Suppressor macrophage (primary cell): ENCODE data around the gene MYCL.
"Not testable (repeated sequence)": the region's sequence is repeated elsewhere in the genome, so short reads cannot be mapped to it uniquely, and the experiment has no call there.

ENCODE experiments used
- DNase-seq, 4 experiments: peaks; one replicate each; pipeline ENCODE4 v3.0.0-alpha.2; 2020 to 2022

Gene MYCL

DNA sequence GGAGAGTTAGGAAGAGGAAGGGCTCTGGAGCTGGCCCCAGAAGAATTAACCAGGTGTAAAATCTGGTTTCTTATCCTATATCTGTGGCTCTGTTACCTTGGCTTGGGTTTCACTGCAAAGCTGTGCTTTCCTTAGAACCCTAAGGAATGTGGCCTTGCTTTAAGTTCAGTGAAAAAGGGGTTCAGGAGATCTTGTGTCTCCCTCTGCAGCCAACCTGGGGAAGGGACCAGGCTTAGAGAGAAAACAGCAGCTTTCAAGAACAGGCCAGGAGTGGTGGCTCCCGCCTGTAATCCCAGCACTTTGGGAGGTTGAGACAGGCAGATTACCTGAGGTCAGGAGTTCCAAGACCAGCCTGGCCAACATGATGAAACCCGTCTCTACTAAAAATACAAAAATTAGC lies 16.1 kb upstream of the MYCL start:
- peak in 3 of 4 experiments; percentile 34 to 53 (median 51) for DNase-seq

DNA sequence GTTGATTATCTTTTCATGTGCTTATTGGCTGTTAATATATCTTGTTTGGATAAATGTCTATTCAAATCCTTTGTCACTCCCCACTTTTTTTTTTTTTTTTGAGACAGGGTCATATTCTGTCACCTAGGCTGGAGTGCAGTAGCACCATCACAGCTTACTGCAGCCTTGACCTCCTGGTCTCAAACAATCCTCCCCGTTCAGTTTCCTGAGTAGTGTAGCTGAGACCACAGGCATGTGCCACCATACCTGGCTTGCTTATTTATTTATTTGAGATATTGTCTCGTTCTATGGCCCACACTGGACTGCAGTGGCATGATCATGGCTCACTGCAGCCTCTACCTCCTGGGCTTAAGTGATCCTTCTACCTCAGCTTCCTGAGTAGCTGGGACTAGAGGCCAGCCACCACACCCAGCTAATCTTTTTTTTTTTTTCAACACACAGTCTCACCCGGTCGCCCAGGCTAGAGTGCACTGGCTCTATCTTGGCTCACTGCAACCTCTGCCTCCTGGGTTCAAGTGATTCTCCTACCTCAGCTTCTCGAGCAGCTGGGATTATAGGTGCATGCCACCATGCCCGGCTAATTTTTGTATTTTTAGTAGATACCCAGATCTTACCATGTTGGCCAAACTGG lies 13.9 kb upstream of the MYCL start:
- peak in 1 of 4 experiments; percentile 1 for DNase-seq

DNA sequence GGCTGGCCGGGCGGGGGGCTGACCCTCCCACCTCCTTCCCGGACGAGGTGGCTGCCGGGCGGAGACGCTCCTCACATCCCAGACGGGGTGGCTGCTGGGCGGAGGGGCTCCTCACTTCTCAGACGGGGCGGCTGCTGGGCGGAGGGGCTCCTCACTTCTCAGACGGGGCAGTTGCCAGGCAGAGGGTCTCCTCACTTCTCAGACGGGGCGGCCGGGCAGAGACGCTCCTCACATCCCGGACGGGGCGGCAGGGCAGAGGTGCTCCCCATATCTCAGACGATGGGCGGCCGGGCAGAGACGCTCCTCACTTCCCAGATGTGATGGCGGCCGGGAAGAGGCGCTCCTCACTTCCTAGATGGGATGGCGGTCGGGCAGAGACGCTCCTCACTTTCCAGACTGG lies 11.4 kb upstream of the MYCL start:
- DNase-seq: not testable (repeated sequence)

DNA sequence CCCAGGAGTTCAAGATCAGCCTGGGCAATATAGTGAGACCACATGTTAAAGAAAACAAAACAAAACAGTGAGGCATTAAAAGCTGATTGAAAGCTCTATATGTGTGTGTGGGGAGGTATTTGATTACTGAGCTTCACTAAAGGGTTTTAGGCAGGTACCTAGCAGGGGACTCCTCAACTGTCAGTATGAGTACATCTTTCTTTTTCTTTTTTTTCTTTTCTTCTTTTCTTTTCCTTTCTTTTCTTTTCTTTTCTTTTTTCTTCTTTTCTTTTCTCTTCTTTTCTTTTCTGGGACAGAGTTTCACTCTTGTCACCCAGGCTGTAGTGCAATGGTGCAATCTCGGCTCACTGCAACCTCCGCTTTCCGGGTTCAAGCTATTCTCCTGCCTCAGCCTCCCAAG lies 8.5 kb upstream of the MYCL start:
- no peak for DNase-seq

DNA sequence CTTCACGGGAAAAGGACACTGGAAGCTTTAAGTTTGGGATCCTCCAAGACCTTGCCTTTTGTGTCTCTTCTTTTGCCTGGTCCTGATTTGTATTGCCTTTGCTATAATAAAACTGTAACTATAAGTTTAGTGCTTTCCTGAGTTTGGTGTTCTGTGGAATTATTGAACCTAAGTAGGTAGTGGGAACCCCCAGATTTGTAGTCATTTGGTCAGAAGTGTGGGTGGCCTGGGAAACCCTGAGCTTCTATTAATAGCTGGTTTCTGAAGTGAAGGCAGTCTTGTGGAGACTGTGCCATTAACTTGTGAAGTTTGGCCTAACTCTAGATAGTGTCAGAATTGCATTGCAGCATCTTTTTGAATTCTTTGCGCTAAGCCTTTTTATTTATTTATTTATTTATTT lies 6.8 kb upstream of the MYCL start:
- no peak for DNase-seq

DNA sequence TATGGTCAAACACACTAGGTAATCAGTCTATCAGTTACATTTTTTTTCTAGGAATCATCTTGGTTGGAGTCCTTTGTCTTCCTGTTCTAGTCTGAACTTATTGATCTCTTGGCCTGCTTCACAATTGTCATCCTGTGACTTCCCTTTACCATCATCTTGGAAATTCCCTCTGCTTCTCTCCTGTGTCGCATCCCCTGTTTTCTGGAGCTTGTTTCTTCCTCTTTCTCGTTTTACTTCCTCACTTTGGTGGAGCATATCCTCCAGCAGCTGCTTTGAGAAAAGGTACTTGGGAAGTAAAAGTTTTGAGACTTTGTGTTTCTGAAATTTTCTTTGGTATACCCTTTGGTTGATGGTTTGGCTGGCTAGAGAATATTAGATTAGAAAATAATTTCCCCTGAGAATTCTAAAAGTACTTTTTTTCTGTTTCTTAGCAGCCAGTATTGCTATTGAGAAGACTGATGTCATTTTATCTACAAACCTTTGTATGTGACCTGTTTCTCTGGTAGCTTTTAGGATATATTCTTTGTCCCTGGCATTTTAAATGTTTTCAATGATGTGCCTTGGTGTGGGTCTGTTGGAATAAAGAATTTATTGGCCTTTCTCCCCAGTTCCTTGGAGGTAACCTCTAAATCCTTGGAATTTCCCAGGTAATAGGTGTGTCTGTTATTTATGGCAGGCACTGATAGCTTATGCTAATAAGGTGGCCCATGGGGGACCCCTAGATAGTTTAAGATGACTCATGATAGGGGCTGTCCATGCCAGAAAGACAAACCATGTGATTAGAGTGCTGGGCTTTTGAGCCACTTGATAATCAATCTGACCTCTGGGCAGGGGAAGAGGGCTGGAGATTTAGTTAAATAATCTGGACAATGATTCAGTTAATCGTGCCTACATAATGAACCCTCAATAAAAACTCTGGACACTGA lies 6.1 kb upstream of the MYCL start:
- peak; percentile 63 to 88 (median 80) for DNase-seq

DNA sequence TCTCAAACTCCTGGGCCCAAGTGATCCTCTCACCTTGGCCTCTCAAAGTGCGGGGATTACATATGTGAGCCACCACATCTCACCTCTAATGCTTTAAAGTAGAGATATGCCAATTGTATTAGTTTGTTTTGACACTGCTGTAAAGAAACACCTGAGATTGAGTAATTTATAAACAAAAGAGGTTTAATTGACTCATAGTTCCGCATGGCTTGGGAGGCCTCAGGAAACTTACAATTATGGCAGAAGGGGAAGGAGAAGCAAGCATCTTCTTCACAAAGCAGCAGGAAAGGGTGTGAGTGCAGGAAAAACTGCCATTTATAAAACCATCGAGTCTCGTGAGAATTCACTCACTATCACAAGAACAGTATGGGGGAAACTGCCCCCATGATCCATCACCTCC lies 3.5 kb upstream of the MYCL start:
- DNase-seq: peak in 3 of 4 experiments; percentile 28 to 40 (median 40)

DNA sequence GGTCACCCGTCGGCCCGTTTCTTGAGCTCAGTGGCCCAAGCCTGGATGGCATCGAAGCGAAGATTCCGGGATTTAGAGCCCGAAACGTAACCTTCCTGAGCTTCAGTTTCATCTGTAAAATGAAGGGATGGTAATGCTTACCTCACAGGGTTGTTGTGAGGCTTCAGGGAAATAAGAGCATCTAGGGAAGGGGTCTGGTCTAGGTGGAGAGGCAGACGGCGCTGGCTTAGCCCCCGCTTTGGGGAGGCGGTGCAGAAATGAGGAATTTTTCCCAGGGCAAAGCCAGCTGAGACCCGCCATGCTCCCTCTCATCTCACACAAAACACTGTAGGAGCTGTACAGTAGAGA lies 717 bp upstream of the MYCL start:
- no peak for DNase-seq

DNA sequence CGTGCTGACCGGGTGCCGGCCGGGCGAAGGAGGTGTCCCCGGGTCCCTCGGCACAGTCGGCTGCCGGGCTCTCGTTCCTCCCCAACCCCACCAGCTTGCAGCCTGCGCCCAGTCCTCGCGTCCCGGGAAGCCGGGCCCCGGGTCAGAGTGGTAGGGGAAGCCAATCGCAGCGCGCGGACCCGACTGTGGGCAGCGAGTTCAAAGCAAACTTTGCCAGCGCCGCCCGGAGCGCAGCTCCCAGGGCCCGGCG lies 328 bp downstream of the MYCL start:
- DNase-seq: peak; percentile 64 to 89 (median 74)

DNA sequence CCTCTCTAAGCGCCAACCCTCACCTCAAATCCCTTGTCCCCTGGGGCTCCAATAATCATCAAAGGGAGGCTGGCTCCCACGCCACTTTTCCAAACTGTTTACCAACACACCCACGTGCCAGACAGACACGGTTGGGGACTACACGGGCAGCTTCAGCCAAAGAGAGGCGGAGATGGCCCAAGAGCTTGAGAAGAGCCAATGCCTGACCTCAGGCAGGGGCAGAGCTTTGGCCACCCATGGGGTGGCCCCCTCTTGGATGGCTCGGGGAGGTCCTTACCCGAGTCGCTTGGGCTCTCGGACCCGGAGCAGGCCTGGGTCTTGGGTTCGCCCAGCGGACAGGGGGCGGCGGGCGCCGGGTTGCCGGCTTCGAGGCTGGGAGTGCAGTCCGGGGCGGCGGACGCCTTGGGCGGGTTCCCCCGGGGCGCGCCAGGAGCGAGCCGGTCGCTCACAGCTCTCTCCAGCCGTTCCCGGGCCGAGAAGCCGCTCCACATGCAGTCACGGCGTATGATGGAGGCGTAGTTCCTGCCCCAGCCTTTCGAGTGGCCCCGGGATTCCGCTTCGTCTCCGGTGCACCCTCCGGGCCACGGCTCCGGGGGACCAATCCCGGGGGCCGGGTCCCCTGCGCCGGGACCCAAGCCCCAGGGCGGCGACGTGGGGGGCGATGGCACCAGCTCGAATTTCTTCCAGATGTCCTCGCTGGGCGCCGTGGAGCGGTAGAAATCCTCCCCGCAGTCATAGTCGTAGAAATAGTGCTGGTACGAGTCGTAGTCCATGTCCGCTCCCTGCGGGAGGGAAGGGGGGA lies 854 bp downstream of the MYCL start:
- peak; percentile 39 to 74 (median 57) for DNase-seq

DNA sequence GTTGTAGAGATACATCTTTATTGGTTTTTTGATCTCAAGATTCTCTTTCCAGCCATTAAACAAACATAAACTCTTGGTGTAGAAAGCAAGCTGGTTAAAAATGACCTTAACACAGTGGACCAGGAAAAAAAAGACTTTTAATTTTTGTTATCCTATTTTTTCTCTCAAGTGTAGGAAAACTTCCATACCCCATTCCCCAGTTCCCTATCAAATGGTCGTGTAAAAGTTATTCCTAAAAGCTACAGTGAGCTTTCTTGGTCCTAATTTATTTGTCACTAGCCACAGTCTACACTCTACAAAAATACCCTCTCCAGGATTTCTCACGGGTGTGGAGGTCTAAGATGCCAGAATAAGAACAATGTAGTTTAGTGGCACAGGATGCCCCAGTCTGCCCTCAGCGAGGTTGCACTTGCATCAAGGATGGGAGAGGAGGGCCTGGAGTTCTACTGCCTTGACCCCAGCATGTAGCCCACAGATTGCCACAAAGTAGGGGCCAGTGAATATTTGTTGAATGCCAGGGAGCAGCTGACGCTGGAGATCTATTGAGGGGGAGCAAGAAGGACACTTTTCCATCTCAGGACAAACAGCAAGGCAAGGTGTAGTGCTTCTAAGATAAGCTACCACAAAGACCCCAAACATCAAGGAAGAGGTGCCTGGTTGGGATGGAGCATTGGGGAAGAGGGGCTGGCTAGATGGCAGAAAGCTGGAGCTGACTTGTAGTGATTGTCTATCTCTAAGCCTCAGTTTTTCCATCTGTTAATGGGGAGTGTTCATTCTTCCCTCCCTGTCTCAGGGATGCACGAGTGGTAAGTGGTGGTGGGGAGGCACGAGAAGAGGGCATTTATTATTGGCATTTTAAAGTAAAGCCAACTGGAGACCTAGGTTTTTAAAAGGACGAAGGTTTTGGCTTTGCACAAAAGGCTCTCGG lies 1.8 kb downstream of the MYCL start:
- no peak for DNase-seq

DNA sequence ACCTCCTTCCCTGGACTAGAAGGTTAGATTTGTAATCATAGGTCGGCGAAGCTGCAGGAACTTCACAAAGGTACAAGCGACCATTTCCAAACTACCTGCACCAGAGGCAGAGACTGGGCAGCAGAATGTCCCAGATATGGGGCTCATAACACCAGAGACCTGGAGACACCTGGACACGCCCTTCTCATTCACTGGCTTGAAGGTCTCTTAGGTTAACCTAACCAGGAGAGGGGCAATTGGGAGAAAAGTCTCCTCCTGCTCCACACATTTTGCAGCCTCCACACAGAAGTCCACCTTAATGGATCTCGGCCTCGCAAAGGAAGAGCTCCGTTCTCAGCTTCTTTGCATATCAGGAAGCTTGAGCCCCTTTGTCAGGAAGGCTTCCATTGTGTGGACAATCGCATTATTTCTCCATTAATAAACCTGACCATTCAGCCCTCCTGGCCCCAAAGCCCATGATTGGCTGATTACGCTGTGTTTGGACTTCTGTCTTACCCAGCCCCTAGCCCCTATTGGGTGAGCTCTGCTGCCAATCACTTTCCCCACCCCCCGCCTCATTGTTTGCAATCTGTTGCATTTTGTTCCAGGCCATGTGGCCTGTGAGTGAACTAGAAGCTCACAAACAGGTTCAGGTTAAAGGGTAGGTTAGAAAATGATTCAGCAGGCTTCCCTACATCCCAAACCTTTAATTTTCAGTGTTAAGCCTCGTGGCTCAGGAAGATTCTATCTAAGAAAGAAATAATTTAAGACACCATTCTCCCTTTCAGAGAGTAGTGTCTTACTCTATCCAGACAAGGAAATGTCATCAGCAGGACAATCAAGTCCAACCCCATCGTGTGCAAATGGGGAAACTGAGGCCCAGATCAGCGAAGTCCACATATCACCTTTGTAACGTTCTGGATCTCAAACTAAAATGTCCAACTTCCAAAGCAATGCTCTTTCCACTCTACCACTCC lies 2.8 kb downstream of the MYCL start:
- peak in 1 of 4 experiments; percentile 54 for DNase-seq

DNA sequence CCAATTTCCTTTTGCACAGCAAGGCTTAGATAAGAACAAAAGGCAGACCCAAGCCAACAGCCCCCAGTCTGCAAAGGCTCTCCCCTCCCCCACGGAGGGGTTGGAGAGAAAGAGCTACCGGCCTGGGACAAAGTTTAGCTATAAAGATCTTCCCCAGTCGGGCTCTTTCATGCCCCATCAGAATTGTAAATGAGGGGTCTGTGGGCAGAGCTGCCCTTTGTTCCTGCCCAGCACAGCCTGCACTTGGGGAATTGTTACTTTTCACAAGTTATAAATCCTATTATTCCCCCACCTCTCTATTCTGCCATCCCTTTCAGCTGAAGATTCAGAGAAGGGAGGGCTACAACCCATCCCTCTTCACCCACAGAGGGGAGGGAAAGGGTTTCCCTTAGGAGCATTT lies 3.5 kb downstream of the MYCL start:
- DNase-seq: no peak

DNA sequence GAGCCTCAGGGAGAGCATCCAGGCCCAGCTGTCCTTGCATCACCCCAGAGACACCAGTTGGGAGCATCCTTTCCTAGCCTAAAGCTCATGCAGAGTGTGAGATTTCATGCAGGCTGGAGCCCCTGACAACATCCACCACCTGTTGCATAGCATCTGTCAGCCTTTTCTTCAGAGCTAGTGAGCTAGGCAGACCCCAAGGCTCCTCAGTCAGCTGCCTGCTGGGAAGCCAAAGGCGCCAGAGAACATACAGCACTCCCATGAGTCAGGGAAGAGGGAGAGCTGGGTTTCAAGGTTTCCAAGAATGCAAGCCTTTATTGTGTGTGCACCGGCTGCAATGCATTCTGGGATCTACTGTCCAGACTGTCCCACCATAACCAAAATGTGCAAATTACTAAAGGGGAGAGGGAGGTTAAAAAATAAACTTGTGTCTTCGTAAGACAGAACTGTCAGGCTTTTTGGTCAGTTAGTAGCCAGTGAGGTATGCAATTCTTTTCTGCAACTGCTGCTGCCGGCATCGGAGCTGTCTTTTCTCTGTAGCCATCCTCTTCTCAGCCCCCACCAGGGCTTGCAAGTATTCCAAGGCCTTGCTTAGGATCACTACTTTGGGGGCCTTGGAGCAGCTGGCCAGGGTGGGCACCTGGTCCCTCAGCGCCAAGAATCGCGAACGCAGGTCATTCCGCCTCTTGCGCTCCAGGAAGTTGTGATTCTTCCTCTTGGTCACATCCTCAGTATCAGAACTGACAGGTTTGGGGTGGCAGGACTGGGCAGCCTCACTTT lies 4.6 kb downstream of the MYCL start:
- no peak for DNase-seq

DNA sequence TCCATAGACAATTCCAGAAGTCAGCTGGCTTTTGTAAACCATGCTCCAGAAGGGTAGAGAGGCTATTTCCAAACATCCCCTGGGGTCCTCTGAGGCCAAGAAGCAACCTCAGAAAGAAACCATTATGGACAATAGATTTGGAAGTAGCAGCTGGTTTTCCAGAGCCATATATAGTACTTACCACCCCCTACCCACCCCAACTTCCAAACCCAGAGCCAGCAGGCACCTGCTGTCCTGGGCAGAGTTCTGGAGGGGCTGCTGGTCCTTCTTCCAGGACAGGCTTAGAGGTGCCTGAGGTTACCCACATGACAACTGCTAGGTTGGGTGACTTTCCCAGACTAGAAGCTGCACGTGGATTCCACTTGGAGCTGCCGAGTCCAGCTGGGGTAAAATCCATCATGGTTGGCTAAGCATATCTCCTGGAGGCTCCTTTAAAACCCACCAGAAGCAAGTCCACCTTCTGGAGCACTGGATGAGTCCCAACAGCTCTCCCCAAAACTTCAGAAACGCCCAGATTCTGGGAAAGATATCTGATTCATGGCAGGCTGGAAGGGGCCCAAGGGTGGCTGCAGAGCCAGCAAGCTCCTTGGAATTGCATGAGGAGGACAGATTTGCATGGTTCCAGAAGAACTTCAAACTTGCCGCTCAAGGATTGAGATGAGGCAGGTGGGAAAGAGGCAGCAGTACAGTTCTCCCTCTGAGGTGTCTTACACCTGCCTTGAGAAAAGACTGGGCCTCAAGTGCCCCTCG lies 5.8 kb downstream of the MYCL start:
- no peak for DNase-seq

DNA sequence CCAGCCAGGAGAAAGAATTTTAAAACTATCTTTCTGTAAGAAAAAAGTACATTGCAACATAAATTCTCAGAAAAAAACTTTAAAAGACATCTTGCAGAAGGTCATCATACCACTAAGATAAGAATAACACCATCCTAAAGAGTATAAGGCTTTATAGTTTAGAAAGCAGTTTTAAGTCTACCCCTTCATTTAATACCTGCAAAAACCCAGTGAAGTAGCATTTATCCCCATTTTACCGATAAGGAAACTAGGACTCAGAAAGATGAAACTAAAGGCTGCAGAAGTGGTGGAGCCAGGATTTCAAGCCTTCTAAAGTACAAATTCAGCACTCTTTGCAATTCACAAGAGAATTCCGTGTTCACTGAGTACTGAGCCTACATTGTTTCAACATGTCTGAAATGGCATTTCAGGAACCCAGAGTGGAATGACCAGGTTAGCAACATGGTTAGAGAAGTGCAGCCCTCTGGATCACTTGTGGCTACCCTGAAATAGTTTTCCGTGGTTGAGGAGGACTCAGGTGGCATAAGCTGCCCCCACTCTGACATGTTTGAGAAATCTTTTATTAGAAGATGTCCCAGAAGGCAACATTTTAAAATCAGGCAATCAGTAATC lies 6.7 kb downstream of the MYCL start:
- peak in 1 of 4 experiments; percentile 24 for DNase-seq

DNA sequence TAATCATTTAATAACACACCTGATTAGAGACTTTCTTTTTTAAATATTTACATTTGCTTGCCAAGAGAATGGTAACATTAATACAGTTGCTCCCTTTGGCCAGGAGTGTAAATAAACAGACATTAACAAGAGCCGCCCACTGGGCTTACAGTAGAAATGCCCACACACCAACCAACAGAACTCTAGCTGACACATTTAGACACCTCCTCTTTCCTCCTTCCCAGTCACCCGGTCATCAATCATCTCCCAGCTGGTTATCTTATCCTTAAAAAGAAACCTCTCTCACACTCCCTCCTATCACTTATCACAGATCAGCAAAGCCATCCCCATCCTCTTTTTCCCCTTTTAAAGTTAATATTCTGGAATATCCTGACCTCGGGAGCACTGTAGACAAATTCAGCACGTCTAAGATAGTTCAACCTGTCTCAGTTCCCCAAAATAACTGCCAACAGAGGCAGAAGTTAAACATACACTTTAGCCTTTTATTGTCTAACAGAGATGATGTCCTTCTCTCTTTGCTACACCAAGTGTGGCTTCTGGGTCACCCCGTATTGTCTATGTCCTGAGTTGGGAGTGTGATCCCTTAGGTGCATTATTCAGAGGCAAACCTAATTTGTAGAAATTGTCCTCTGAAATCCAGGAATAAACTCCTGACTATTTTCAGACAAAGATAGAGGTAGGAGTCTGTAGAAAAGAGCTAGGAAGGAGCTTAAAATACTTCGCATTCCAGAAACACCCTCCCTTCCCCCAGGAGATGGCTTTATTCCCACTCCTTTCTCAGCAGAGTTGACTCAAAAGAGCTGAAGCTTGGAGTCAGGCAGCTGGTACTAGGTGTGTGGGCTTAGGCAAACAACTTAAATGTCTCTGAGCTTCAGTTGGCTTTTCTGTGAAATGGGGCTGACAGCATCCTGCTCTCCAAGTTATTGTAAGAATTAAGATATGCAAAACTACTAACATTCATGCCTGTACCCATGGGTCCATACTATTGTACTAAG lies 8.8 kb downstream of the MYCL start:
- peak; percentile 71 to 83 (median 80) for DNase-seq

DNA sequence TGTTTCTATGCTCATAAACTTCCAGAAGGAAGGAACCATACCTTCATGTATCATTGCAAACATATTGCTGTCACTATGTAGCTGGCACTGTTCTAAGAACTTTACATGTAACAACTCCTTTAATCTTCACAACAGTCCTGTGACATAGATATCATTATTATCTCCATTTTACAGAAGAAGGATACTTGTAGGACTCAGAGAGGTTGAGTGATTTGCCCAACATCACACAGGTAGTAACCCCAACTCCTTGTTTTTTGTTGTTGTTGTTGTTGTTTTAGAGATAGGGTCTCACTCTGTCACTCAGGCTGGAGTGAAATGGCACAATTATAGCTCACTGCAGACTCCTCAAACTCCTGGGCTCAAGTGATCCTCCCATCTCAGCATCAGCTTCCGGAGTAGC lies 10.8 kb downstream of the MYCL start:
- no peak for DNase-seq
